ENCODE results near the gene PEX11G.

DNA sequence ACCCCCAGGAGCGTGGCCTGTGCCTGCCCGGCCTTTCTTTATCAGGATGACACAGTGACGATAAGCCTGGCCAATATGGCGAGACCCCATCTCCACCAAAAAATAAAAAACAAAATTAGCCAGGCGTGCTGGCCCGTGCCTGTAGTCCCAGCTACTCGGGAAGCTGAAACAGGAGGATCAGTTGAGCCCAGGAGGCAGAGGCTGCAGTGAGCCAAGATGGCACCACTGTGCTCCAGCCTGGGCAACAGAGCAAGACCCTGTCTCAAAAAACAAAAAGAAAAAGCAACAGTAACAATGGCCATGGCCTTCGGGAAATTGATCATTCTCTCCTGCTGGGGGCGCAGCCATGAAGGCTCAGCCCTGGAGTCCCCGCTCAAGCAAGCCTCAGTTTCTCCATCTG is 11.1 kb downstream of the PEX11G start:
- TF ChIP-seq, protein P1, sequence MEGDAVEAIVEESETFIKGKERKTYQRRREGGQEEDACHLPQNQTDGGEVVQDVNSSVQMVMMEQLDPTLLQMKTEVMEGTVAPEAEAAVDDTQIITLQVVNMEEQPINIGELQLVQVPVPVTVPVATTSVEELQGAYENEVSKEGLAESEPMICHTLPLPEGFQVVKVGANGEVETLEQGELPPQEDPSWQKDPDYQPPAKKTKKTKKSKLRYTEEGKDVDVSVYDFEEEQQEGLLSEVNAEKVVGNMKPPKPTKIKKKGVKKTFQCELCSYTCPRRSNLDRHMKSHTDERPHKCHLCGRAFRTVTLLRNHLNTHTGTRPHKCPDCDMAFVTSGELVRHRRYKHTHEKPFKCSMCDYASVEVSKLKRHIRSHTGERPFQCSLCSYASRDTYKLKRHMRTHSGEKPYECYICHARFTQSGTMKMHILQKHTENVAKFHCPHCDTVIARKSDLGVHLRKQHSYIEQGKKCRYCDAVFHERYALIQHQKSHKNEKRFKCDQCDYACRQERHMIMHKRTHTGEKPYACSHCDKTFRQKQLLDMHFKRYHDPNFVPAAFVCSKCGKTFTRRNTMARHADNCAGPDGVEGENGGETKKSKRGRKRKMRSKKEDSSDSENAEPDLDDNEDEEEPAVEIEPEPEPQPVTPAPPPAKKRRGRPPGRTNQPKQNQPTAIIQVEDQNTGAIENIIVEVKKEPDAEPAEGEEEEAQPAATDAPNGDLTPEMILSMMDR (IDR thresholded peaks at IDR 0.05), result no peak
- TF ChIP-seq POLR2AphosphoS5 (IDR thresholded peaks at IDR 0.05), result no peak
- TF ChIP-seq POLR2A (IDR thresholded peaks at IDR 0.05), result no peak
- no peak for TF ChIP-seq EP300 (IDR thresholded peaks at IDR 0.05)
